Measurements from ENCODE around the gene SUN3. TPM values are rescaled to one million over a fixed set of nuclear protein-coding genes. Genes with fewer than 3 reads are reported as not detected.
A peak's percentile ranks its signal among the peaks of the same experiment; 100 is the strongest.

Gene SUN3
- polyA plus RNA-seq, 2 of the 4 experiments (the other 2 are of a cell fraction): not detected

- ATAC-seq: no peak
- no peak overlapping the region for H3K27ac ChIP-seq
- TF ChIP-seq RCOR1 (IDR thresholded peaks at IDR 0.05; ENCODE audit: low read depth, low read length): no peak
- TF ChIP-seq NFE2L2 (conservative IDR thresholded peaks at IDR 0.05; ENCODE audit: low read length): no peak
- TF ChIP-seq HMGXB4 (CRISPR knock-in tag; IDR thresholded peaks at IDR 0.05; ENCODE audit: borderline replicate concordance): no peak
- TF ChIP-seq USF2 (IDR thresholded peaks at IDR 0.05): peak; percentile 66
- no peak for TF ChIP-seq MYC (IDR thresholded peaks at IDR 0.05; ENCODE audit: borderline replicate concordance, low read length)
- TF ChIP-seq EHF (CRISPR knock-in tag; IDR thresholded peaks at IDR 0.05): no peak
- no peak for TF ChIP-seq JUN (IDR thresholded peaks at IDR 0.05)
- H3K4me2 ChIP-seq: no peak overlapping the region
- 37% methylated on average over 8 of the region's 8 CpGs for WGBS (ENCODE audit: missing lambda C conversion rate)
- DNase-seq (ENCODE audit: low read depth in 1 of 2, low spot score in 1 of 2): peak in 1 of 2 experiments; percentile 18
- no peak for FAIRE-seq
- H3K4me1 ChIP-seq: no peaks in the 10 kb centered on the region
- peaks cover 12% of the 10 kb centered on the region; the same call in 1 of the 3 replicates for H3K9me3 ChIP-seq
- POLR2A ChIA-PET: no interaction called here
- CTCF ChIA-PET: interaction anchor here (1.3 to 2.4 kb wide), 4 partner anchors 24 to 61 kb away, joined by 3 to 6 read pairs (median 4); no protein-coding TSS in a partner anchor
- no peak overlapping the region for H3K4me3 ChIP-seq
These were observed 23.8 kb upstream of the SUN3 start for GRCh38 chr7:48052748-48053147.

- Histone ChIP-seq H3K4me1 (no peaks in the 10 kb centered on the region), H3K4me2 (no peak overlapping the region), H3K27ac (no peak overlapping the region), H3K4me3 (no peak overlapping the region), H3K9me3 (no peaks in the 10 kb centered on the region)
- no peak for ATAC-seq
- FAIRE-seq: no peak
- ChIA-PET POLR2A (interaction anchor here (0.6 kb wide), 1 partner anchor 42 kb away, joined by 3 read pairs; no protein-coding TSS in a partner anchor), CTCF (interaction anchor here (1.0 to 1.7 kb wide), 2 partner anchors 9 to 12 kb away, joined by 3 to 5 read pairs; no protein-coding TSS in a partner anchor)
- DNase-seq (ENCODE audit: low read depth in 1 of 2, low spot score in 1 of 2): no peak
- WGBS (ENCODE audit: missing lambda C conversion rate): 80% methylated on average over 7 of the region's 8 CpGs
- no peak for TF ChIP-seq CBX2 (IDR thresholded peaks at IDR 0.05; ENCODE audit: borderline replicate concordance, low read depth)
- no peak for TF ChIP-seq ZFP36 (IDR thresholded peaks at IDR 0.05; ENCODE audit: borderline replicate concordance, partially characterized antibody)
- no peak for TF ChIP-seq ESRRA (IDR thresholded peaks at IDR 0.05; ENCODE audit: borderline replicate concordance, low read length)
- TF ChIP-seq RNF2 (IDR thresholded peaks at IDR 0.05; ENCODE audit: borderline replicate concordance, low read depth): no peak
- TF ChIP-seq PBX3 (IDR thresholded peaks at IDR 0.05): no peak
- no peak for TF ChIP-seq NR3C1 (IDR thresholded peaks at IDR 0.05)
- no peak for TF ChIP-seq CTCF (IDR thresholded peaks at IDR 0.05)
- TF ChIP-seq RAD21 (conservative IDR thresholded peaks at IDR 0.05 in 1 of 2, IDR thresholded peaks at IDR 0.05 in 1 of 2): no peak
- no peak for TF ChIP-seq E2F6 (IDR thresholded peaks at IDR 0.05; ENCODE audit: borderline replicate concordance, low read depth)
- no peak for TF ChIP-seq ATOH8 (CRISPR knock-in tag; IDR thresholded peaks at IDR 0.05; ENCODE audit: low read depth)
- no peak for TF ChIP-seq EHF (CRISPR knock-in tag; IDR thresholded peaks at IDR 0.05)
- no peak for TF ChIP-seq HDAC2 (IDR thresholded peaks at IDR 0.05)
- no peak for TF ChIP-seq TP53 (CRISPR knock-in tag; IDR thresholded peaks at IDR 0.05)
- no peak for TF ChIP-seq ZC3H11A (IDR thresholded peaks at IDR 0.05)
- no peak for TF ChIP-seq HOXB13 (CRISPR knock-in tag; IDR thresholded peaks at IDR 0.05; ENCODE audit: low read depth)
- TF ChIP-seq KDM5A (IDR thresholded peaks at IDR 0.05): no peak
- TF ChIP-seq POLR2AphosphoS2 (conservative IDR thresholded peaks at IDR 0.05; ENCODE audit: low read length): no peak
- TF ChIP-seq FOSL2 (IDR thresholded peaks at IDR 0.05): no peak
- no peak for TF ChIP-seq FOSL2 (CRISPR knock-in tag; IDR thresholded peaks at IDR 0.05)
- TF ChIP-seq EP300 (IDR thresholded peaks at IDR 0.05): no peak
These were observed 20.9 kb upstream of the SUN3 start for GRCh38 chr7:48049850-48050249.

All from A549 (cell line).